Tibial nerve (tissue), 4 donors: ENCODE results near the gene TMOD3. TPM values are rescaled to one million over a fixed set of nuclear protein-coding genes. Genes with fewer than 3 reads are reported as not detected.
A peak's percentile ranks its signal among the peaks of the same experiment; 100 is the strongest.

Source experiments
- DNase-seq, 2 donors: peaks; one replicate each; pipeline ENCODE4 v3.0.0-alpha.2; 2019; ENCODE audit warnings: low spot score in 2 of 2
- H3K27ac ChIP-seq, 4 donors: fragments of 200-600 bp; sonication (generic) in 3 of 4; one replicate each; pipeline ENCODE4 v1.5.1; 2017 to 2019; ENCODE audit warnings: mild to moderate bottlenecking in 1 of 4
- H3K27me3 ChIP-seq, 2 donors: fragments of 200-600 bp; sonication (generic) in 1 of 2; one replicate each; pipeline versions ENCODE4 v1.5.1 to v1.6.0; 2017 to 2019
- H3K36me3 ChIP-seq, 3 donors: fragments of 200-600 bp; sonication (generic); one replicate each; pipeline ENCODE4 v1.5.1; 2018 to 2019
- H3K4me1 ChIP-seq, 4 donors: fragments of 200-600 bp; sonication (generic) in 3 of 4; one replicate each; pipeline ENCODE4 v1.5.1; 2017 to 2019
- H3K4me3 ChIP-seq, 4 donors: fragments of 200-600 bp; sonication (generic) in 3 of 4; one replicate each; pipeline ENCODE4 v1.5.1; 2017 to 2019; ENCODE audit warnings: mild to moderate bottlenecking in 1 of 4, moderate library complexity in 1 of 4
- H3K9me3 ChIP-seq, 4 donors: fragments of 200-600 bp; sonication (generic) in 3 of 4; one replicate each; pipeline ENCODE4 v1.5.1; 2017 to 2019
- CTCF ChIP-seq, 5 experiments: fragments of 200-600 bp in 3 of 5; fragments of 450-650 bp in 2 of 5; sonication (generic) in 3 of 5; IDR thresholded peaks; one replicate each; pipeline ENCODE4 v1.5.1; 2016 to 2019; ENCODE audit warnings: antibody characterized with exemption in 5 of 5, mild to moderate bottlenecking in 3 of 5, moderate library complexity in 2 of 5
- EP300 ChIP-seq, 2 donors: sonication (generic); formaldehyde crosslinking; IDR thresholded peaks; one replicate each; pipeline ENCODE4 v1.6.1; 2017; ENCODE audit warnings: antibody characterized with exemption in 2 of 2, mild to moderate bottlenecking in 1 of 2
- POLR2A ChIP-seq, 2 donors: fragments of 450-650 bp; IDR thresholded peaks; one replicate each; pipeline ENCODE4 v1.6.1; 2017; ENCODE audit warnings: antibody characterized with exemption in 2 of 2, mild to moderate bottlenecking in 2 of 2, moderate library complexity in 2 of 2
- whole genome bisulfite sequencing, 2 donors: methylation state at CpG; one replicate each; pipeline ENCODE4 v1.1.5; 2018; 5-methylcytosine and 5-hydroxymethylcytosine counted together
- total RNA-seq, 4 donors: library from RNA; depleted of rRNA; stranded (reverse); fragments of >200 nt; gene quantifications; one replicate each; pipeline ENCODE4 v1.1.0, GENCODE V29; 2016

The TMOD3 gene
- total RNA-seq, 4 donors from 2014 or later, result 23.7 to 46.8 (median 29.5) TPM

DNA sequence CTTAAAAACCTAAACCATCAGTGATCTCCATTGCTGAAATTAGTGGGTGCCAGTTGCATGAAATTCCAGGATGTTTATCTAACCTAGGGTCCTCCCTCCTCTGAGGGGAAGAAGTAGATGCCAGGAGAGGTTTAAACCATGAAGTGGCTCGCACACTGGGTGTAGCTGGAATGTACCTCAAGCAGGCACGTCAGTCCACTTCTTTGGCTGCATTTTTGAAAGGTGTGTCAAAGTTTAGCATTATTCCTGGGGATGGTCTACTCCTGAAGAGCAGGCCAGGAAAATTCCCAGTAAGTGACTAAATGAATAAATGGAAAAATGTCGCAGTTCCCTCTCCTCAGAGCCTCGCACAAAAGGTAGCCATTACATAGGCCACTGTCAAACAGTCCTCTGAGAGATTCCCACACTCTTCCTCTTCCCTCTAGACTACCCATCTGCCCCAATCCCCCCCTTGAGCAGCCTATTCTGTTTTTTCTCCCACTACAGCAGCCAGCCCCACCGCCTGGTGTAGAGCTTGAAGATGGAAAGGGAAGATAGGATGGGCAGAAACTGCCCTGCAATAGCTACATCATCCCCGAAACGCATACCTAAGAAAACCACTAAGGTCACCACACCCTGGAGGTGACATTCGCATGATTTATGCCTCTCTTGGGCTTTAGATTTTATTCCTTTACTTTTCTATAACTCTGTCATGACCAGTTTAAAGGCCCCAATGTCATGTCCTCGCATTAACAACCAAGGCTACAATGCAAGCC, 655 bp upstream of the TMOD3 start:
- no peaks in the 10 kb centered on the region for H3K27me3 ChIP-seq
- no peak for TF ChIP-seq POLR2A (IDR thresholded peaks at IDR 0.05)
- TF ChIP-seq CTCF (IDR thresholded peaks at IDR 0.05), result no peak
- TF ChIP-seq EP300 (IDR thresholded peaks at IDR 0.05), result no peak
- no peak for DNase-seq
- H3K9me3 ChIP-seq, result no peaks in the 10 kb centered on the region
- 82 to 83% methylated on average over 9 of the region's 9 CpGs for WGBS, 2 donors
- H3K27ac ChIP-seq, result peak overlapping the region in 2 of 4 donors; percentile 85 to 89
- H3K4me1 ChIP-seq, result peaks cover 0 to 32% (median 13%) of the 10 kb centered on the region in 4 donors
- no peaks in the 10 kb centered on the region for H3K36me3 ChIP-seq
- H3K4me3 ChIP-seq, result peak overlapping the region in 1 of 4 donors; percentile 95

DNA sequence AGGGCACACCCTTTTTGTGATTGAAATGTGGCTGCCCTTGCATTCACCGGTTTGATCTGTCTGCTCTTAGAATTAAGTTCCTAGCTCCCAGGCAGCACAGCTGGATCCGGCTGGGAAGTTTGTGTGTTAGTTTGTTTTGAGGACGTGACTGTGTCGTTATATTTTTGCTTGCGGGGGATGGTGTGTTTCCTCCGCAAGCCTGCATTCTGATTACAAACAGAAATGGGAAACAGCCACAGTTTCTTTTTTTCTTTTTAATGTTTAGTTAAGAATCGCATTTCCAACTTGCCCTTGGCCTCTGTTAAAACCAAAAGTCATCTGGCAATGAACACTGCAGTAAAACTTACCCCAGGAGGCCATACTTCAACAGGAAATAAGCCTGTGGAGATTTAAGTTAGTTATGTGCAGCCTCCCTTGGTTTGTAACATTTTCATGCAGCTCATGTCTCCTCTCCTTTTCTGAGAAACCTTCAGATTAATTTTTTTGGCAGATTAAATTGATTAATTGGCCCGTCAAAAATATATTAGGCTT, 888 bp downstream of the TMOD3 start:
- no peaks in the 10 kb centered on the region for H3K27me3 ChIP-seq
- H3K36me3 ChIP-seq, result no peaks in the 10 kb centered on the region
- DNase-seq, result peak in 1 of 2 donors; percentile 28
- peaks cover 0 to 43% (median 16%) of the 10 kb centered on the region in 4 donors for H3K4me1 ChIP-seq
- H3K9me3 ChIP-seq, result no peaks in the 10 kb centered on the region
- peak overlapping the region; percentile 80 to 95 (median 84) for H3K4me3 ChIP-seq
- WGBS, 2 donors, result 1 to 2% methylated on average over 8 of the region's 8 CpGs
- H3K27ac ChIP-seq, result peak overlapping the region; percentile 51 to 94 (median 87)
- TF ChIP-seq POLR2A (IDR thresholded peaks at IDR 0.05) (no peak), EP300 (IDR thresholded peaks at IDR 0.05) (peak in 1 of 2 donors; percentile 10)

DNA sequence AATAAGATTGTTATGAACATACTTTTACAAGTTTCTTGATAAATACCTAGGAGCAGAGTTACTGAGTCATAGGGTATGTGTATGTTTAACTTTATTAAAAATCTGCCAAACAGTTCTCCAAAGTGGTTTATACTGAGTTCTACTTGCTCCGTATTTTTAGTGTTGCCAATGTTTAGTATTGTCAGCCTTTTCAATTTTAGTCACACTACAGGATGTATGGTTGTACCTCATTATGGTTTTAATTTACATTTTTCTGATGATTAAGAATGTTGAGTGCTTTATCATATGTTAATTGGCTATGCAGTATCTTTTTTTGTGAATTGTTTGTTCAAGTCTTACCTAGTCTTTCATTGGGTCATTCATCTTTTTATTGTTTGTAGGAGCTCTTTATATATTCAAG, 4.3 kb downstream of the TMOD3 start:
- Histone ChIP-seq H3K27ac (no peak overlapping the region), H3K4me1 (peaks cover 0 to 70% (median 23%) of the 10 kb centered on the region in 4 donors), H3K4me3 (no peak overlapping the region), H3K36me3 (no peaks in the 10 kb centered on the region), H3K27me3 (no peaks in the 10 kb centered on the region), H3K9me3 (no peaks in the 10 kb centered on the region)
- DNase-seq, result no peak
- WGBS, 2 donors, result 85 to 97% methylated on average over 1 of the region's 1 CpG
- no peak for TF ChIP-seq POLR2A (IDR thresholded peaks at IDR 0.05)
- TF ChIP-seq CTCF (IDR thresholded peaks at IDR 0.05), result no peak
- no peak for TF ChIP-seq EP300 (IDR thresholded peaks at IDR 0.05)

DNA sequence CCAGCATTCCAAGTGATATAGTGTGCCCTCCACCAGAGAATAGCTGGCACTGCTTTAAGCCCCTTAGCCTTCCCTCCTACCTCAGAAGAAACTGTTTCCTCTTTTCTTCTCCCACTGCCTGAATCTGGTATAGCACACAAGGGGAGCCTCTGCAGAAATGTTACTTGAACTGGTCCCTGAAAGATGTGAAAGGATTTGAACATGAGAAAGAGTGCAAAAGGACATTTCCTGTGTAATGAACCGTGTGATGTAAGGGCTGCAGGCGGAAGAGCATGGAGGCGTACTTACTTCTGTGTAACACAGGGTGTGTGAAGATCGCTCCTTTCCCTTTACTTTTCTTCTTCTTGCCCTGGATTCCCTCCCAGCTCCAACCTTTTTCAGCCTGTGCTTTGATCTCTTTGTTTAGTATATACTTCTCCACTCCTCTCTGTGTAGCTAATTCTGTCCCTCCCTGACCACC, 8.4 kb downstream of the TMOD3 start:
- WGBS, 2 donors, result 37 to 48% methylated on average over 4 of the region's 4 CpGs
- Histone ChIP-seq H3K9me3 (no peaks in the 10 kb centered on the region), H3K27me3 (no peaks in the 10 kb centered on the region), H3K36me3 (no peaks in the 10 kb centered on the region), H3K27ac (peak overlapping the region in 2 of 4 donors; percentile 9 to 42), H3K4me1 (peaks cover 0 to 68% (median 17%) of the 10 kb centered on the region in 4 donors), H3K4me3 (no peak overlapping the region)
- no peak for TF ChIP-seq CTCF (IDR thresholded peaks at IDR 0.05)
- peak in 1 of 2 donors; percentile 14 for TF ChIP-seq EP300 (IDR thresholded peaks at IDR 0.05)
- DNase-seq, result no peak

DNA sequence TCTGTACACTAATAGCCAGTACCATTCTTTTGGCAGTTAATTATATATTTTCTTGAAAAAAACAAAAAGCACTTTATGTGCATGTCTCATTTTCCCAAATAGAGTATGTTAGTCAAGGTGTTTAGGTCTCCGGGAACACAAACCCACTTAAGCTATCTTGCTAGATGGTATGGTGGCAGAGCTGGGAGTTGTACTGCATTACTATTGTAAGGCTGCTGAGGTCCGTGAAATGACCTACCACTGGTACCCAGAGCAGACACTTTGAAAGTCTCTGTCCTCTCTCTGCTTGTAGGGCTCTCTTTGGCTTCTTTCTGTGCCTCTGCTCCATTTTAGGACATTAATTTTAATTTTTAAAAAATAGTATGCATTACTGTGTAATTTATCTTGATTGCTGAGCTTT, 8.8 kb downstream of the TMOD3 start:
- DNase-seq, result no peak
- Histone ChIP-seq H3K9me3 (no peaks in the 10 kb centered on the region), H3K4me3 (no peak overlapping the region), H3K27me3 (no peaks in the 10 kb centered on the region), H3K27ac (peak overlapping the region in 1 of 4 donors; percentile 42), H3K36me3 (no peaks in the 10 kb centered on the region), H3K4me1 (peaks cover 0 to 69% (median 22%) of the 10 kb centered on the region in 4 donors)
- 60 to 69% methylated on average over 2 of the region's 2 CpGs for WGBS, 2 donors
- TF ChIP-seq CTCF (IDR thresholded peaks at IDR 0.05) (no peak), POLR2A (IDR thresholded peaks at IDR 0.05) (no peak), EP300 (IDR thresholded peaks at IDR 0.05) (no peak)
